Ishikawa (cell line): Measurements from ENCODE around the gene AHR.

ENCODE experiments used
- CEBPB ChIP-seq: IDR thresholded peaks from 2 replicates; pipeline ENCODE4 v1.6.1; 2012
- CREB1 ChIP-seq: IDR thresholded peaks from 2 replicates; pipeline ENCODE4 v1.6.1; 2012; ENCODE audit warnings: low read depth
- EGR1 ChIP-seq: IDR thresholded peaks from 2 replicates; pipeline ENCODE4 v1.6.1; 2012
- EP300 ChIP-seq: IDR thresholded peaks from 2 replicates; pipeline ENCODE4 v1.6.1; 2012; ENCODE audit warnings: borderline replicate concordance
- FOXM1 ChIP-seq: IDR thresholded peaks from 2 replicates; pipeline ENCODE4 v1.6.1; 2012; ENCODE audit warnings: low read depth, borderline replicate concordance
- MAX ChIP-seq: IDR thresholded peaks from 2 replicates; pipeline ENCODE4 v1.6.1; 2012
- NFIC ChIP-seq: IDR thresholded peaks from 2 replicates; pipeline ENCODE4 v1.6.1; 2012
- RAD21 ChIP-seq: IDR thresholded peaks from 2 replicates; pipeline ENCODE4 v1.6.1; 2012; ENCODE audit warnings: low read depth
- REST ChIP-seq: IDR thresholded peaks from 2 replicates; pipeline ENCODE4 v1.6.1; 2012; ENCODE audit warnings: low read depth, mild to moderate bottlenecking
- TAF1 ChIP-seq: IDR thresholded peaks from 2 replicates; pipeline ENCODE4 v1.6.1; 2012; ENCODE audit warnings: low read depth, mild to moderate bottlenecking
- TCF12 ChIP-seq: IDR thresholded peaks from 2 replicates; pipeline ENCODE4 v1.6.1; 2012; ENCODE audit warnings: low read depth
- TEAD4 ChIP-seq: IDR thresholded peaks from 2 replicates; pipeline ENCODE4 v1.6.1; 2012
- USF1 ChIP-seq: IDR thresholded peaks from 2 replicates; pipeline ENCODE4 v1.6.1; 2012
- YY1 ChIP-seq: IDR thresholded peaks from 2 replicates; pipeline ENCODE4 v1.6.1; 2012; ENCODE audit warnings: low read depth
- ZBTB7A ChIP-seq: IDR thresholded peaks from 2 replicates; pipeline ENCODE4 v1.6.1; 2012; ENCODE audit warnings: low read depth

AHR gene

GRCh38 chr7:17359610-17360009, 61.2 kb downstream of the AHR start:
- TF ChIP-seq CEBPB (no peak), EP300 (no peak), USF1 (no peak), MAX (no peak), REST (no peak), YY1 (no peak), NFIC (no peak), TCF12 (no peak), TEAD4 (no peak), RAD21 (no peak), CREB1 (no peak), EGR1 (no peak), FOXM1 (no peak), ZBTB7A (no peak), TAF1 (no peak)

GRCh38 chr7:17362439-17363105, 64.1 kb downstream of the AHR start:
- TF ChIP-seq RAD21 (no peak), MAX (no peak), NFIC (no peak), REST (no peak), USF1 (no peak), CREB1 (no peak), CEBPB (no peak), FOXM1 (no peak), TAF1 (no peak), YY1 (no peak), TCF12 (no peak), ZBTB7A (no peak), EGR1 (no peak), TEAD4 (no peak), EP300 (no peak)

GRCh38 chr7:17364671-17365070, 66.2 kb downstream of the AHR start:
- TF ChIP-seq NFIC (no peak), YY1 (no peak), TAF1 (no peak), EP300 (no peak), TEAD4 (no peak), USF1 (no peak)

GRCh38 chr7:17365775-17366174, 67.3 kb downstream of the AHR start:
- TF ChIP-seq USF1 = no peak
- no peak for TF ChIP-seq MAX
- no peak for TF ChIP-seq ZBTB7A
- TF ChIP-seq EP300 = no peak
- TF ChIP-seq TEAD4 = no peak
- TF ChIP-seq TAF1 = no peak
- no peak for TF ChIP-seq TCF12

- TF ChIP-seq USF1 (no peak), CEBPB (no peak), YY1 (no peak), ZBTB7A (no peak), CREB1 (no peak), RAD21 (no peak), TEAD4 (no peak), TAF1 (no peak), EGR1 (no peak), TCF12 (no peak), NFIC (no peak), EP300 (no peak), MAX (no peak), REST (no peak), FOXM1 (no peak)
These were observed 69.0 kb downstream of the AHR start for GRCh38 chr7:17367502-17367901.
